HFF-Myc (cell line): ENCODE results near the gene DBNDD1.
"Not testable (repeated sequence)": the region's sequence is repeated elsewhere in the genome, so short reads cannot be mapped to it uniquely, and the experiment has no call there.

Experiments used
- DNase-seq: peaks from one replicate; pipeline ENCODE4 v3.0.0-alpha.2; 2011; ENCODE audit warnings: low read depth; ENCODE audit errors: extremely low read depth
- H3K4me3 ChIP-seq: replicated peaks from 2 replicates; pipeline ENCODE4 v1.5.1; 2011; ENCODE audit warnings: low read depth, mild to moderate bottlenecking, control low read depth, low read length
- CTCF ChIP-seq: IDR thresholded peaks from 2 replicates; pipeline ENCODE4 v1.5.1; 2012; ENCODE audit warnings: mild to moderate bottlenecking, low read depth, low read length, control low read depth; ENCODE audit errors: missing control alignments

The DBNDD1 gene

DNA sequence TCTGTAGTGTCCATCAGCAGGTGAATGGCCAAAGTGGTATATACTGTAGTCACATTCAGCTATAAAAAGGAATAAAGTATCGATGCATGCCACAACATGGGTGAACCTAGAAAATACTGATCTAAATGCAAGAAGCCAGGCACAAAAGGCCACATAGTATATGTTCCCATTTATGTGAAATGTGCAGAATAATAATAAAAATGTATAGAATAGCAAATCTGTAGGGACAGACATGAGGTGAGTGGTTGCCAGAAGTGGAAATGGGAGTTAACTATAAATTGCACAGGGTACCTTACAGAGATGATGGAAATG is 23.1 kb downstream of the DBNDD1 start:
- TF ChIP-seq CTCF, result no peak
- H3K4me3 ChIP-seq, result no peak overlapping the region
- DNase-seq, result no peak

DNA sequence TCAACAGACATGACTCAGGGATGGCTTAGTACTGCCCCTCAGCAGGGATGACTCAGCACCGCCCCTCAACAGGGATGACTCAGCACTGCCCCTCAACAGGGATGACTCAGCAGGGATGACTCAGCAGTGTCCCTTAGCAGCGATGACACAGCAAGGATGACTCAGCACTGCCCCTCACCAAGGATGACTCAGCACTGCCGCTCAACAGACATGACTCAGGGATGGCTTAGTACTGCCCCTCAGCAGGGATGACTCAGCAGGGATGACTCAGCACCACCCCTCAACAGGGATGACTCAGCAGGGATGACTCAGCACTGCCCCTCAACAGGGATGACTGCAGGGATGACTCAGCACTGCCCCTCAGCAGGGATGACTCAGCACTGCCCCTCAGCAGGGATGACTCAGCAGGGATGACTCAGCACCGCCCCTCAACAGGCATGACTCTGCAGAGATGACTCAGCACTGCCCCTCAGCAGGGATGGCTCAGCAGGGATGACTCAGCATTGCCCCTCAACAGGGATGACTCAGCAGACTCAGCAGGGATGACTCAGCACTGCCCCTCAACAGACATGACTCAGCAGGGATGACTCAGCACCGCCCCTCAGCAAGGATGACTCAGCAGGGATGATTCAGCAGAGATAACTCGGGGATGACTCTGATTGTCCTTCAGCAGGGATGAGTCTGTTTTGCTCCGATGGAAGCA is 23.6 kb downstream of the DBNDD1 start:
- H3K4me3 ChIP-seq, result not testable (repeated sequence)

GRCh38 chr16:89994721-89995474 is 24.4 kb downstream of the DBNDD1 start:
- peak; percentile 65 for DNase-seq
- not testable (repeated sequence) for H3K4me3 ChIP-seq

More for the DNA sequence above, 23.6 kb downstream of the DBNDD1 start:
- peak; percentile 72 for DNase-seq

DNA sequence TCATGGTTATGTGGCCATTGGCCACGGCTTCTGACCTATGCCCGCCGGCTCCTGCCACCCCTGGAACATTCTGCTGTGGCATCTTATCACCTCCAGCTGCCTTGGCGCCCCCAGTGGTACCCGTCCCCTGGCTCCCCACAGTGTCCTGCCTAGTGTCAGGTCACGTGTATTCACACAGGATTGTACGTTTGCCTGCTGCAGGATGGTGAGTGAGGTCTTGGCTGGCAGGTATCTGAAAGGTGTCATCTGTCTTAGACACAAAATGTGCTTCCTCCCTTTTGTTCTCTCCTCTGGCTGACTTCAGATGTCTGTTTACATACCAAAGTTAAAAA is 24.9 kb downstream of the DBNDD1 start:
- no peak for DNase-seq
- no peak for TF ChIP-seq CTCF
- H3K4me3 ChIP-seq, result no peak overlapping the region

DNA sequence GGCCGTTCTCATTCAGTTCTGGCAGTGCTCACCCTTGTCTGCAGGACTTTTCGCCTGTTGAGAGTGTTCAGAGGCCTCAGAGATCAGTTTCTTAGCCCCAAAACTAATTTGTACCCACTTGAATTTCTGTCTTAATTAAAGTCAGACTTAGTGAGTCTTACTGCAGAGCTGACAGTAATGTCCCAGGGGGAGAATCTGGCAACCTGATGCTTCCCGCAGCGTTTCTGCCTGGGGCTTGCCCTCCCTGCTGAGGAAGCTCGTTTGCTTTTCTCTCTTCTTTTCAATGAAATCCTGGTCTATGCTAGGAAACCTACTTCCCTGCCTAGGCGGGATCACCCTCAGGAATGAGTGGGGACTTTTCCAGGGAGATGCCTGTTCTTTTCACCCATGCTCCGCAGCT is 25.3 kb downstream of the DBNDD1 start:
- TF ChIP-seq CTCF, result no peak
- no peak overlapping the region for H3K4me3 ChIP-seq
- DNase-seq, result no peak

GRCh38 chr16:89993377-89993776 is 25.9 kb downstream of the DBNDD1 start:
- no peak for DNase-seq
- no peak for TF ChIP-seq CTCF
- no peak overlapping the region for H3K4me3 ChIP-seq

DNA sequence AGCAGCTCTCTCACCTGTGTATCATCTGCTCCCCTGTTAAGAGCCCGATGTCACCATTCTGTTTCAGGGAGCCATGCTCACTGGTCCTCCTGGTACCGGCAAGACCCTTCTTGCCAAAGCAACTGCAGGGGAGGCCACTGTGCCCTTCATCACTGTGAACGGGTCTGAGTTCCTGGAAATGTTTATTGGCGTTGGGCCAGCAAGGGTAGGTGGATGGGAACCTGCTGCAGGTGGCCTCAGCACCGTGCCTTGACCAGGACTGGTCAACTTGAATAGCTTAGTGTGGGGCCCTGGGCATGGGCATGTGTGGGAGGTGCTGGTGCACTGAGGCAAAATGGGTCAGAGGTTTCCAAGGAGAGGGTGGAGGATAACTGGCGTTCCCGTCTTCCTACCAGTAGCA is 28.5 kb downstream of the DBNDD1 start:
- no peak for DNase-seq
- H3K4me3 ChIP-seq, result no peak overlapping the region
- TF ChIP-seq CTCF, result no peak

- no peak for TF ChIP-seq CTCF
- DNase-seq, result no peak
These were observed 30.3 kb downstream of the DBNDD1 start for GRCh38 chr16:89988951-89989350.

More at GRCh38 chr16:89988951-89989350, 30.3 kb downstream of the DBNDD1 start:
- no peak overlapping the region for H3K4me3 ChIP-seq
